Tibial nerve (tissue), 4 donors: Measurements from ENCODE around the gene MED13L.

Source experiments
- CTCF ChIP-seq, 5 experiments: fragments of 200-600 bp in 3 of 5; fragments of 450-650 bp in 2 of 5; sonication (generic) in 3 of 5; IDR thresholded peaks; one replicate each; pipeline ENCODE4 v1.5.1; 2016 to 2019; ENCODE audit warnings: antibody characterized with exemption in 5 of 5, mild to moderate bottlenecking in 3 of 5, moderate library complexity in 2 of 5
- EP300 ChIP-seq, 2 donors: sonication (generic); formaldehyde crosslinking; IDR thresholded peaks; one replicate each; pipeline ENCODE4 v1.6.1; 2017; ENCODE audit warnings: antibody characterized with exemption in 2 of 2, mild to moderate bottlenecking in 1 of 2
- POLR2A ChIP-seq, 2 donors: fragments of 450-650 bp; IDR thresholded peaks; one replicate each; pipeline ENCODE4 v1.6.1; 2017; ENCODE audit warnings: antibody characterized with exemption in 2 of 2, mild to moderate bottlenecking in 2 of 2, moderate library complexity in 2 of 2

DNA sequence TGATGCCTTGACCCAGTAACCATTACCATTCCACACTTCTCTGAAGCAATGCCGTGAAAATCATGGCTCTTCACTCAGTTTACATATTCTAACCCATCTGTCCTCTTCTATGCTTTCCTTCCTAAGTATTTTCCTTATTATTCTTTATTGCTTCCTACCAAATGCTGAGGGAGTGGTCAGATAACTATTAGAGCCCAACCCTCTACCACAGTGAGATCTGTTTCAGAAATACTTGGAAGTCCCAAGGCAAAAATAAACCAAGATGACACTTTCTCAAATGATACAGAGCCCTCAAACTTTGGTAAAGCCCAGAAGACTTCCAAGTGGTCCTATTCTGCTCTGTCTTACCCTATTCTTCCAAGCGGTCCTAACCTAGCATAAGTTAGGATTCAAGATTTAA is 68.0 kb downstream of the MED13L start:
- TF ChIP-seq CTCF (IDR thresholded peaks at IDR 0.05) = no peak
- TF ChIP-seq POLR2A (IDR thresholded peaks at IDR 0.05) = no peak
- TF ChIP-seq EP300 (IDR thresholded peaks at IDR 0.05) = no peak
